Epidermal melanocyte (primary cell): ENCODE results near the gene POLR2H.
"Not testable (repeated sequence)": the region's sequence is repeated elsewhere in the genome, so short reads cannot be mapped to it uniquely, and the experiment has no call there.

Source experiments
- DNase-seq: peaks from one replicate; pipeline ENCODE4 v3.0.0; 2011; ENCODE audit warnings: low spot score; ENCODE audit not compliant: insufficient read length

Gene POLR2H

DNA sequence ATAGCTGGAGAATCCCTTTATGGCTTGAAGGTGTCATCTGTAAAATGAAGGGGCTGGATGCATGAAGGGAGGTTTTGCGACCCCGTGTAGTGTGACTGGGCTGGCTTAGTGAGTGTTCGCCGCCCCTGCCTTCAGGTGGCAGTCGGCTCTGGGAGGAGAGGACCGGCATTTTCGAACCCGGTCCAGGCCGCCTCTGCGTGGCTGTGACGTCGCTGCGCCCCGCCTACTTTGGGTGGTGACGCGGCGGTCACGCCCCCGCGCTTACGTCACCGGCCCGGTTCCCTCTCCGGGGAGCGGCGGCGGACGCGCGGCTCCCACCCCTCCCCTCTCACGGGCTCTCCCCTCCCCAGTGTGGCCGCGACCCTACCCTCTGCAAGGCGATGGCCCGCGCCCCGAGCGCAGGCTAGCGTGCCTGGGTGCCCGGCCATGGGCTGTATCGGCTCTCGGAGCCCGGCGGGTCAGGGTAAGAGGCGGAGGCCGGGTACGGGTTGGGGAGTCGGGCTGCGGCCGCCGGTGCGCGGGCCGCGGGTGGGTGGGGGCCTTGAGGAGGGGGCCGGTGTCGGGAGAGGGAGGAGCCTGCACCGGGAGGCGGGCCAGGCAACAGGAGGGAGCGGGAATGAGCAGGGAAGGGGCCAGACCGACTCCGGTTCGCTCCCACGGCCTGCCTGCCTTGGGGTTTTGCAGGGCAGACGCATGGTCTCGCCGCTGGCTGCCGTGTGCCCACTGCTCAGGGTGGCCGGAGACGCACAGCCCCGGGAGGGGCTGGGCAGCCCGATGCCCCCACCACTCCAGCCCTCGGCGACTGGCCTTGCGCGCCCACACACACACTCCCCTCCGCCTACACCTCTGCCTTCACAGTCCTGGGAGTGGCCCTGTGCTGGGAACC is 25.6 kb upstream of the POLR2H start:
- peak; percentile 78 for DNase-seq

DNA sequence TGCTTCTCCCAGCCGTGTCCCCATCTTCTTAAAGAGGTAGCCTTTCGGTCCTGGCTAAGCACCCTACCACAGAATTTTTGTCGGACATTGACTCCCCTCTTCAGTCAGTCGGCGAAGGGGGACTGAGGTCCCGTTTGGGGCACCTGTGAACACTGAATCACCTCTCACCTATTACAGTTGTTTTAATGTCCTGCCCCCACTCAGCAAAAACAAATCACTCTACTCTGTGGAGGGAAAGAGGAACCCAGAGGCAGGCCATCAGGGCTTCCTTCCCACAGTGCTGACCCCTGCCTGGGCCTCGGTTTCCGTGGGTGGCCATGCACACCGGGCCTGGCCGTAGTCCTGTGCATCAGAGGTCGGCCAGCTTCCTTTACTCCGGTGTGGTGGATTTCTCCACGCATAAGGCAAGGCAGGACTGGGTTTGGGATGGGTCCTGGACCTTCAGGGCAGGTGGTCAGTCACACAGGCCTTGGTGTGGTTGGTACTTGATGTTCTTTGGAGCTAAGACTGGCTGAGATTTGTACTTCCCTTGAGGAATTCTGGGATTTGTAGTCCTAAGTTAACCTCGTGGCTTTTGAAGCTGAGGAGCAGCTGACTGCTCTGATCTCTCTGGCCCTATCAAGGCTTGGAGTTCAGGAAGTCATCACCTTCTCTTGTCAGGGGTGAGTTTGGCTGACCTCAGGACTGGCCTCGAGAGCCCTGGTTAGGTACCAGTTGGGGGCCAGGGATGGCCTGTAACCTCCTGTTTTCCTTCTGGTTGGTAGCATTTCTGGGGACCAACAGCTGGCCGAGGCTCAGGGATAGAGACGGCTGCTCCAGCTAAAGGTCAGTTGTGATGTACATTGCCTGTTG is 24.7 kb upstream of the POLR2H start:
- peak; percentile 95 for DNase-seq

- DNase-seq: no peak
Measured at GRCh38 chr3:184337399-184337714, 24.2 kb upstream of the POLR2H start, which contains the start of gene FAM131A. Gene FAM131A (plus strand): TSS chr3:184337600. CDS start chr3:184337631, 31 bp downstream.

DNA sequence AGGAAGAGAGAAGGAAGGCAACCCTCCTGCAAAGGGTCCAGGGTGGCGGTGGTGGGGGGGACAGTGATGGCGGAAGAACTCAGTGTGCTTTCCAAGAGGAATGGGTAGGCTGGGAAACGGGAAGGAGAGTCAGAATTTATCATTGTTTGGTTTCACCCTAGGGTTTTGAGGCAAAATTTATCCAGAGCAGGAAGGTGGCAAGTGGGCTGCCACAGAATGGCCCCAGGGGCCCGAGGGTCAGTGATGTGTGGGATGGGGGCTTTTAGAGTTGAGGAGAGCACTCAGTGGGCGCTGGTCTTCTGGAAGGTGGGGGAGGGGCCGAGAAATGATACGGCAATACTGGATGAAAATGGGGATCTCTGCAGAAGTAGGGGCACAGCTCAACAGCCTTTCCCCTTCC is 23.5 kb upstream of the POLR2H start:
- no peak for DNase-seq

DNA sequence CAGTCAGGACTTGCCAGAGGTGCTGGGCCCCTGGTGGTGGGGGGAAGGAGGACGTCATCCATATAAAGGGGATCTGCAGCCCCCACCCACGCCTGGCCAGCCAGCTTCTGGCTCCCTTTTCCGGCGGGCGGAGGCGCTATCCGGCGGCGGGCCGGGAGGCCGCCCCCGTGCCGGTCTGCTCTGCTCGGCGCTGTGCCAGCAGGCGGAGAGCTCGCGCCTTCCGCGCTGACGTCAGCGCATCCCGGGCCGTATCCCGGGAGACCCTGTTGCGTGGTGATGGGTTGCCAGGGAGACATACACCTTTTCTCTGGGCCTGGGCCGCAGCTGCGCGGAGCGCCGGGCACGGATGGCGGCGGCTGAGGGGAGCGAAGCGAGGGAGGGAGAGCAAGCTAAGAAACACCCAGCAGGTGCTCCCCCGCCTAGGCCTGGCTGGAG is 23.0 kb upstream of the POLR2H start:
- no peak for DNase-seq

DNA sequence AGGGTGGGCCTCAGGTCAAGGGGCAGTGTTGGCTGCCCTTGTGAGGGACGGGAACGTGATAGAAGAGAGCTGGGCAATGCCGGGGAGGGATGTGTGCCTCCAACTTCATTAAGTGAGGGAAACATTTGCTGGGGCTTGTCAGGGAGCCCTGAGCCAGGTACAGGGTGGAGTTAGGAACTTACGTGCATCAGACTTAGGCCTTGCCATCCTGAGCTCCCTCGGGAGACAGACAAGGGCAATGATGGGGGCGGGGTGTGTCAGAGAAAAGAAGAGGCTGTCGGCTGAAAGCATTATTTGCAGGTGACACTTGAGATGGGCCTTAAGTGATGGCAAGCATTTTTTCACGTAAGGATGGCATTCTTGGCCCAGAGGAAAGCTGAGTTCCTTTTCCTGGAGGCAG is 22.5 kb upstream of the POLR2H start:
- no peak for DNase-seq

- not testable (repeated sequence) for DNase-seq
Measured at GRCh38 chr3:184339451-184340135, 21.9 kb upstream of the POLR2H start.

DNA sequence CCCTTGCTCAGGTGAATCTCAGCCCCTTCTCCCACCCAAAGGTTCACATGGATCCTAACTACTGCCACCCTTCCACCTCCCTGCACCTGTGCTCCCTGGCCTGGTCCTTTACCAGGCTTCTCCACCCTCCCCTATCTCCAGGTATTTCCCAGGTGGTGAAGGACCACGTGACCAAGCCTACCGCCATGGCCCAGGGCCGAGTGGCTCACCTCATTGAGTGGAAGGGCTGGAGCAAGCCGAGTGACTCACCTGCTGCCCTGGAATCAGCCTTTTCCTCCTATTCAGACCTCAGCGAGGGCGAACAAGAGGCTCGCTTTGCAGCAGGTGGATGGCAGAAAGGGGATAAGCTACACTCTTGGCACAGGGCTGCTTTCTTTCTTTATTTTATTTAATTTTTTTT is 19.6 kb upstream of the POLR2H start:
- no peak for DNase-seq

GRCh38 chr3:184343200-184343876 is 18.2 kb upstream of the POLR2H start:
- no peak for DNase-seq

GRCh38 chr3:184344579-184345316 is 16.8 kb upstream of the POLR2H start:
- no peak for DNase-seq

DNA sequence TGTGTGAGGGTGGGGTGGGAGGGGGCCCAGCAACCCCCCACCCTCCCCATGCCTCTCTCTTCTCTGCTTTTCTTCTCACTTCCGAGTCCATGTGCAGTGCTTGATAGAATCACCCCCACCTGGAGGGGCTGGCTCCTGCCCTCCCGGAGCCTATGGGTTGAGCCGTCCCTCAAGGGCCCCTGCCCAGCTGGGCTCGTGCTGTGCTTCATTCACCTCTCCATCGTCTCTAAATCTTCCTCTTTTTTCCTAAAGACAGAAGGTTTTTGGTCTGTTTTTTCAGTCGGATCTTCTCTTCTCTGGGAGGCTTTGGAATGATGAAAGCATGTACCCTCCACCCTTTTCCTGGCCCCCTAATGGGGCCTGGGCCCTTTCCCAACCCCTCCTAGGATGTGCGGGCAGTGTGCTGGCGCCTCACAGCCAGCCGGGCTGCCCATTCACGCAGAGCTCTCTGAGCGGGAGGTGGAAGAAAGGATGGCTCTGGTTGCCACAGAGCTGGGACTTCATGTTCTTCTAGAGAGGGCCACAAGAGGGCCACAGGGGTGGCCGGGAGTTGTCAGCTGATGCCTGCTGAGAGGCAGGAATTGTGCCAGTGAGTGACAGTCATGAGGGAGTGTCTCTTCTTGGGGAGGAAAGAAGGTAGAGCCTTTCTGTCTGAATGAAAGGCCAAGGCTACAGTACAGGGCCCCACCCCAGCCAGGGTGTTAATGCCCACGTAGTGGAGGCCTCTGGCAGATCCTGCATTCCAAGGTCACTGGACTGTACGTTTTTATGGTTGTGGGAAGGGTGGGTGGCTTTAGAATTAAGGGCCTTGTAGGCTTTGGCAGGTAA is 16.0 kb upstream of the POLR2H start:
- peak; percentile 79 for DNase-seq

DNA sequence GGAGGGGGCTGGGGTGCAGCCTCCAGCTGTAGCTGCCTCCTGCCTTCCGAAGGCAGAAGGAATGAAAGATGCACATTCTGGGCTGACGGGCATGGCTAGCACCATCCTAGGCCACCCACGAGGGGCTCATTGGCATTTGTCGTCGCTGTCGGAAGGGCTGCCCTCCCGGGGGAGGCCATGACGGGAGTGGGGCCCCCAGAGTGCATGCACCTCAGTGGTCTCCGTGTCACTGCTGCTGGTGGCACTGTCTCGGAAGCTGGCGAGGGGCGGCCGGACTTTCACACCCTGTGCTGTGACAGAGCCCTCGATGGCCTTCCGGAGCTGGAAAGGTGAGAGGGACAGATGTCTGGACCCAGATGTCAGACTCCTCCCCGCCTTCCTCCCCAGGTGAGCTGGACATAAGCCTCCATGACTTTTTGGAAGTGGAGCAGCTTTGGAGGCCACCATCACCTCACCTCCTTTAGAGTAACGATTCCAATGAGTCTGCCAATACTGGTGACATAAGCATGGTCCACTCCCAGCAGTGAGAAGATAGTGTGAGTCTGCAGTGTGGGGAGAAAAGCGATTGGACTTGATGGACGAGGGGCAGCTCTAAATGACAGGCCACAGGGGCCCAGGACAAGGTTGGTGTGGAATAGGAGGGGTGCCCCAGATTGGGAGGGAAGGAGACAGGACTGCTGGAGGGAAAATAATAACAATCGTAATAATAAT is 14.9 kb upstream of the POLR2H start:
- DNase-seq: no peak

DNA sequence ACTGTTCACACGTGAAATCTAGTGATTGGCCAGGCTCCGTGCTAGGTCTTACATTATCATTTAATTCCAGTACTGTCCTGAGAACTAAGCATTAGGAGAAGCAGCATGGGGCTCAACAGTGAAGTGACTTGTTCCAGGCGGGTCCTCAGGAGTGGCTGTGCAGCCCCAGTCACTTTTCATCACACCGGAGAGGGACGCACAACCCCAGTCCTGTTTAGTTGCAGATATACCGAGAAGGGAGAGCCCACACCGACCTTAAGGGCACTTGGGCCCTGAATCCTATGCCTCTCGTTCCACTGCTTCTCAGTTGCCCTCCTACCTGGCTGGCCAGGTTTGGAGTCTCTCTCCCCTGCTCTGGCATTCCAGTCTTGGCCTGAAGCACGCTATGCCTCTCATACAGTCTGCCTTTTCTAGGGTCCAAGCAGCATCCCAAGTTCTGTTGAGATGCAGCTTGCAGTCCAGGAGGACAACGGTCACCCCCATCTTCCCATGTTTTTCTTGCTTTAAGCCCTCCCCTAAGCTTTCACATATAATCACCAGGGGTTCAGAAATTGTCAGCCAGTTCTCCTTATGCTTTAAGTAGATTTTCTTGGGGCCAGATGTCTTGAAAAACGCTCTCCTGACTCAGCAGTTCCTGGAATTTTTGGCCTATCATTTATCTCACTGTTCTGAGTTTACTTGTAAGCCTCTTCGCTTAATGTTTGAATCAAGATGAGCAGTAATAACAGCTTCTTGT is 14.0 kb upstream of the POLR2H start:
- no peak for DNase-seq

DNA sequence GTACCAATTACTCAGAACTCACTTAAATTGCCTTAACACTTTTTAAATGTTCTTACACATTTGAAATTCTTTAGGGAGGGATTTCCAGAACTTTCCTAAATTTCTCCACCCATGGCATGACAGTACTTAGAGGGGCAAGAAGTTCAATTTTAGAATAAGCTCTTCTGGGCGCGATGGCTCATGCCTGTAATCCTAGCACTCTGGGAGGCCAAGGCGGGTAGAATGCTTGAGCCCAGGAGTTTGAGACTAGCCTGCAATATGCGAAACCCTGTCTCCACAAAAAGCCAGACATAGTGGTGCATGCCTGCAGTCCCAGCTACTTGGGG is 13.5 kb upstream of the POLR2H start:
- DNase-seq: no peak

DNA sequence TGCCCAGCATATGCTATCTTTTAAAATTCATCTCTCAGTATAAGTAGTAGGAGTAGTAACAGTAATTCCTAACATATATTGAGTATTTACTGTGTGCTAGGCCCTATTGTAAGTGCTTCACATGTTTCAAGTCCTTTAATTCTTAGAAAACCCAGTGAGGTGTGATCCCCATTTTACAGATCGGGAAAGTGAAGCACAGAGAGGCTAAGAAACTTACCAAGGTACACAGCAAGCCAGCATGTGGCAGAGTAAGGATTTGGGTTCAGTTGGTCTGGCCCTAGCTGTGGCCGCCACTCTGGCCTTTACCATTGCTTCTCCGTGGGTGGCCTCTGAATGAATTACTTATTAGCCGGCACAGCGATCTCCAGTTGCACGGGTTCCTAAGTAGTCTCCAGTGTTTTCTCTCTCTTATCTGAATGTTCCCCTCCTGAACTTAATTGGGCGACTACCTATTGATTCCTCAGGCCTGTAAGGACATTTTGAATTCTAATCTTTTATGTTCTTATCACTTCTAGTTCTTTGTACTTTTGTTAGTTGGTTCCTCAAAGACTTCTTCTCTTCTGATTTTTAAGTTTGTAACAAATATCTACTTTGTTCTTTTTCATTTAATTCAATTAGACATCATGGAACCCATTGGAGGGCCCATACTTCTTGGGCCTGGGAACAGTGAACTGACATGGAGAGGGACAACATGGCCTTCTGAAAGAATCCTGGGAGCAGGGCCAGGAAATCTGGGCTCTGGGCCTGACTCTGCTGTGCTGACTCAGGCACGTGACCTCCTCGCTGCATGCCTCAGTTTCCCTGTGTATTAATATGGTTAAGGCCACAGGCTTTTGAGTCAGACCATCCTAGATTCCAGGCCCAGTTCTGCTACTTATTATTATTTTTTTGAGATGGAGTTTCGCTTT is 11.7 kb upstream of the POLR2H start:
- no peak for DNase-seq

DNA sequence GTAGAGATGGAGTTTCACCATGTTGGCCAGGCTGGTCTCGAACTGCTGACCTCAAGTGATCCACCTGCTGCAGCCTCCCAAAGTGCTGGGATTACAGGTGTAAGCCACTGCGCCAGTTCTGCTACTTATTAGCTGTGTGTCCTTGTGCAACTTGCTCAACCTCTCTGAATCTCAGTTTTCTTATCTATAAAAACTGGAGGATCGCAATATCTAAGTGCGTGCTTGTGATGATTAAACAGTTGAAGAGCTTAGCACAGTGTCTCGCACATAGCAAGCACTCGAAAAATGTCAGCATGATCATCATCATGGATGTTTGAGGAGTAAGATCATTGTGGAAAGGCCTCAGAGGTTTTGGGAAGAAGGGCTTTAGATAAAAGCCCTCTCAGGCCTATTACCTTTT is 10.9 kb upstream of the POLR2H start:
- DNase-seq: no peak

DNA sequence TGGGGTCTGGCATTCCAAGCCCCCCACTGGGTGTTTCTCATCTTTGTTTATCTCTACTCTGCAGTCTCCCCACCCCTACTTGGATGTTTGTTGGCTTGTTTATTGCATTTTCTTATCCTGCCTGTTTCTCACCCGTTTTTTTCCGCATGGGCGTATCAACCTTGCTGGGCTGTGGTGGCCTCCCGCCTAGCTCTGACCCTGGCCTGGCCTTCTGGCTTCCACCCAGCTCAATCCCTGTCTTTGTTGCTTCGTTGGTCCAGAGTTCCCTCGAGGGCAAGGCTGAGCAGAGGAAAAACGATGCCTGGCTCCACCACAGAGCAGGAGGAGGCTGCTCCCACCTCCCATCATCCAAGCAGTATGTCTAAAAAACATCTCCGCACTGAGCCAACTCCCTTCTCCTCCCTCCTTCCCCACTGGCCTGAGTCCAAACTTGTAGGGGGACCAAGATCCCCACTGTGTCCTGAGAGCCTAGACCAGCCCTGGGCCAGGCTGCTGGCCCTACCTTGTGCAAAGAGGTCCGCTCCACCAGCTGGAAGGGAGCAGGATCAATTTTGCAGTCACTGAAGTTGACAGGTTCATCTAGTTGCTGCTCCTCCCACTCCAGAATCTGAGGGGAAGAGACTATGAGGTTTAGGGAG is 9.9 kb upstream of the POLR2H start:
- DNase-seq: no peak
